ENCODE measurements around the gene SMAGP.
A peak's percentile ranks its signal among the peaks of the same experiment; 100 is the strongest.
"Not testable (repeated sequence)": the region's sequence is repeated elsewhere in the genome, so short reads cannot be mapped to it uniquely, and the experiment has no call there.

Gene SMAGP

DNA sequence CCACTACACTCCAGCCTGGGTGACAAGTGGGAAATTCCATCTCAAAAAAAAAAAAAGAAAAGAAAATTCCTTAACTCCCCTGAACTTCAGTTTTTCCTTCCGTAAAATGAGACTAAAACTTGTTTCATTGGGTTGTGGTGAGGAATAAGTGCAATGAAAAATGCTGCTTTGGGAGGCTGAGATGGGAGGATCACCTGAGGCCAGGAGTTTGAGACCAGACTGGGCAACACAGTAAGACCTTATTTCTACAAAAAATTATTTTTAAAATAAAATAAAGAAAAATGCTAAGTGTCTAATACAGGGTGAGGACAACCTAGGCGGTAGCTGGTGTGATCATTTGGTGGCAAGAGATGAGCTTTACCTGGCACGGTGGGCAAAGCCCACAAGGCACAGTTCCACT is 6.9 kb downstream of the SMAGP start:
- no peak for DNase-seq

- no peak for DNase-seq
Observed at GRCh38 chr12:51262758-51263177, 7.4 kb downstream of the SMAGP start.

- not testable (repeated sequence) for DNase-seq
Observed at GRCh38 chr12:51259600-51259999, 10.6 kb downstream of the SMAGP start.

- DNase-seq: no peak
Observed at GRCh38 chr12:51254536-51254935, 15.7 kb downstream of the SMAGP start.

GRCh38 chr12:51253276-51253675 is 16.9 kb downstream of the SMAGP start:
- DNase-seq: no peak

- no peak for DNase-seq
Observed at GRCh38 chr12:51247523-51248206, 22.6 kb downstream of the SMAGP start.

DNA sequence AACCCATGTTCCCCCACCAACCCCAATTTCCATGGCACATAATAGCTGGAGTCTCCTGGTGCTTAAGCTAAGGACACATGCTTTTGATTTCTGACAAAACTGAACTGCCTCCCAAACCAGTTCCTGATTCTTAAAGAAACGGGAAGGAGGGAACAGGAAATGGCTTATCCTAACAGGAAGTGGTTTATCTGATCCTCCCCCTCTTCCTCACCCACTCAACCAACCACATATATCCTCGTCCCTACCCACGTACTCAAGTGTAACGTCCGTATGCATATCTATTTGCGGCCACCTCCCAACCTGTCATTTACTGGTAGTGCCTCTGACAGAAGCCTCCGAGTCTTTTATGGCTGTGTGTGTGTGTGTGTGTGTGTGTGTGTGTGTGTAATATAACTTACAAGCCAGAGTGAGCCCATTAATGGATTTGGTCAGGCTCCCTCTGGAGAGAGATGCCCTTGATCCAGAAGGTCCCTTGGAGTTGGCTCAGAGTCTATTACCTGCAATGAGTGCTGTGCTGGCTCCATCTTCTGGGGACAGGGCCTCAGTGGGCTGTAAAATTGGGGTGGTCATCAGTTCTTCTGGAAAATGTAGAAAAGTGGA is 23.9 kb downstream of the SMAGP start:
- no peak for DNase-seq

GRCh38 chr12:51245476-51246253 is 24.6 kb downstream of the SMAGP start:
- no peak for DNase-seq

GRCh38 chr12:51244269-51244668 is 25.9 kb downstream of the SMAGP start:
- no peak for DNase-seq

DNA sequence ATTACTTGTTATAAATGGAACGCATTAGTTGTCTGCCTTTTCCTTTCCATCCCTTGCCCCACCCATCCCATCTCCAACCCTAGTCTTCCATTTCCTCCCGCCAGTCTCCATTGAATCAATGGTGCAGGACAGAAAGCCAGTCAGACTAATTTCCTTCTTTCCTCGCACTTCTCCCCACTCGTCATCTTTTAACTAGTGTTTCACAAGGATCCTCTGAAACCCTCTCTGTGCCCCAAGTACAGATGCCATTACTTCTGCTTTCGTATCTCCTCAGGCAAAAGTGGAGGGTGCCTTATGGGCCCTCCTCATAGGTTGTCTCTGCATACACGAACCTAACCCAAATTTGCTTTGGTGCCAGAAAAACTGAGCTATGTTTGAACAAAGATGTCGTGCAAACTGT is 27.3 kb downstream of the SMAGP start:
- no peak for DNase-seq

DNA sequence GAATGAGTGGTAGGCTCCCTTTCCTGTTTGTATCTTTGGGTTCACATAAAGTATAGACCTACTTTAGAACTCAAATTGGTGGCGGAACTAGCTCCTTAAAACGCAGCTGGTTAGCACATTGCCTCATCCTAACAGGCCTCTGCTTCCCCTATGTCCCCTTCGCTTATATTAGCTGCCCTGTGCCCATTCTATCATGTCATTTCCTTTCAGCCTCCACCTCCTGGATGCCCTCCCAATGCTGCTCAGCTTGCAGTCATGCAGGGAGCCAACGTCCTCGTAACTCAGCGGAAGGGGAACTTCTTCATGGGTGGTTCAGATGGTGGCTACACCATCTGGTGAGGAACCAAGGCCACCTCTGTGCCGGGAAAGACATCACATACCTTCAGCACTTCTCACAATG is 28.1 kb downstream of the SMAGP start:
- DNase-seq: no peak

DNA sequence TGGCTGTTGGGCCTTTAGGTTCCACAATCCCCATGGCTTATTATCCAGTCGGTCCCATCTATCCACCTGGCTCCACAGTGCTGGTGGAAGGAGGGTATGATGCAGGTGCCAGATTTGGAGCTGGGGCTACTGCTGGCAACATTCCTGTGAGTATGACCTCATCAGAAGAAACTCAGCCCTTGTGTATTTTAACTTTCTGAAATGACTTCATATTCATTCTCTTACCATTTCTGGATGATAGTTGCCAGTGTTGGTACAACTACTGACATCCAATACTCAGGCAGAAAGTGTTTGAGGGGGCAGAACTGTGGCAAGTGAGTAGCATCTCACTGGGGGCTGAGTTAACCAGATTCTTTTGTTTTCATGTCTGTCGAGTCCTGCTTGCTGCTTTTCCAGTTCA is 29.2 kb downstream of the SMAGP start:
- DNase-seq: no peak

DNA sequence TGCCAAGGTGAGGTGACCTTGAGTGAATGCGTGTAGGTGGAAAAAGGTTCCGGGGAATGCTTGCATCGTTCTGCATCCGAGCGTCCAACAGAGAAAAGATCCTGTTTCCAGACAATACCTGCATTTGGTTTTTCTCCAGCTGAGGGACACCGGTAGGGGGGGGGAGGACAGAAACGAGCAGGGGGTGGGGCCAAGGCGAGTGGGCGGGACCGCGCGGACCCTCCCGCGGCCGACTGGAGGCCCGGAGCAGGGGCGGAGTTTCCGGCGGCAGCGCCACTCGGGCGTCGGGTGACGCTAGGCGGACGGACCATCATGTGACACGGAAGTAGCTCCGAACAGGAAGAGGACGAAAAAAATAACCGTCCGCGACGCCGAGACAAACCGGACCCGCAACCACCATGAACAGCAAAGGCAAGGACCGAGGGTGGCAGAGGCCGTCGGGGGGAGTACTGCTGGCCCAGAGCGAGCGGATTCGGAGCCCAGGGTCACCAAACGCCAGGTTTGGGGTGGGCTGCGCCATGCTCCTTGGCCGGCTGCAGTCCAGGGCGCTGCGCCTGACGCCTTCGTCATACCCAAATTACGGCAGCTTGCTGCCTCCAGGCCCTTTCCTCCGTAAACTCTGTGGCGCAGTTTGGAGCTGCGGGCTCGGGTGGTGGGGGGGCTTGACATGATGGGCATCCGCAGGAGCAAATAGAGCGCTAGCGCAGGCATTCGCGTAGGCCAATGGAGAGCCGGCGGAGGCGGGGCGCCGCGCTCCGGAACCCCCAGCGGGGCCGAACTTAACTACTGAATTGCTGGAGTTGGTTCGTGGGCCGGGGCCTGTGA is 31.5 kb downstream of the SMAGP start, which contains the start of gene DAZAP2:
Gene DAZAP2 (plus strand): TSS at position 317 of the 825 bp plus-strand sequence. CDS start 82 bp downstream, at position 399.
- DNase-seq: peak; percentile 66

DNA sequence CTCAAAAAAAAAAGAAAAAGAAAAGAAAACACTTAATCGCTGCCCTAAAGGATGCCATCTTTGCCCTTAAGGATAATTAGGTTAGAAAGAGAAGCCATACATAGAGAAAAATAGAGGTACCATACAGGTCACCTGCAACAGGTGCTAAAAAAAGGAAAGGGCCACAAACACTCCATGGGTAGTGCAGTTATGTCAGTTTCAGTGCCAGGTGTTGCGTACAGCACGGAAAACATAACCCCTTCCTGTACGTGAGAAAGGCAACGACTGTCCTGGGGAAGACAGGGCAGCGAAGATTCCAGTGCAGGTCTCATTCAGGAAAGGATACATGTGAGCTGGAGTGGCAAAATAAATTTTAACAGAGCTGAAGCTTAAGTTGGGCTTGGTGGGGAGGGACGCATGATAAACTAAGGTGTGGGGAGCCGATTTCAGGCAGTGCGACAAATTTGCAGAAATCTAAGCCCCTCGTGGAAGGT is 32.1 kb downstream of the SMAGP start:
- DNase-seq: no peak

DNA sequence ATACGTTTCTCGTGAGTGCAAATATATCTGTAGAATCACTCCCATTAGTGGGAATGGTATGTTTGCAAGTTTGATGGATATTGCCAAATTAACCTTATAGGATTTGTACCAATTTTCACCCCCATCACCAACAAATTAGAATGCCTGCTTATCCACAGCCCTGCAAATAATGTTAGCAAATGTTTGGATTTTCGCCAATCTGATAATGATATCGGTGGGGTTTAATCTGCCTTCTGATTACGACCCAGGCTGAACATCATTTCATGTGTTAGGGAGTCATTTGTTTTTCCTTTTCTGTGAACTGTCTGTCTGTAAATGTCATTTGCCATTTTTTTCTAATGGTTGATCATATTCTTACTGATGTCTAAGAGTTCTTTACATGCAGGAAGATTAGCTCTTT is 35.7 kb downstream of the SMAGP start:
- DNase-seq: no peak

GRCh38 chr12:51232642-51233041 is 37.6 kb downstream of the SMAGP start:
- no peak for DNase-seq

GRCh38 chr12:51229116-51229809 is 41.0 kb downstream of the SMAGP start:
- no peak for DNase-seq

DNA sequence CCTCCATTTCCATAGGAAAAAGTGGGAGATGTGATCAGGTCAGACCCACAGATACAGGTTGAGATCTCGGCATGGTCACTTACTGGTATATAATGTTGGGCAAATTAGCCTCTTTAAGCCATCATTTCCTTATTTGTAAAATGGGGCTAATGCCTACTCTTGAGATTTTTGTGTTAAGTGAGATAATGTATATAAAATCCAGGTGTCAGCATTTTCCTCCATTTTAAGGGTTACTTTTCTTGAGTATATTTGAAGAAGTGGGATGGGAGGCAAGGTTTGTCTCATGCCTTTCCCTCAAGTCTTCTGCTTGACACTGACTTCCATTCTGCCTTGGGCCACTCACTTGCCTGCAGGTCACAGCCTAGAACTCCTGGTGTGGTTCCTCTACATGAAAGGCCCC is 42.3 kb downstream of the SMAGP start:
- no peak for DNase-seq

- DNase-seq: not testable (repeated sequence)
Observed at GRCh38 chr12:51227112-51227511, 43.1 kb downstream of the SMAGP start.

GRCh38 chr12:51225771-51226170 is 44.4 kb downstream of the SMAGP start:
- no peak for DNase-seq

DNA sequence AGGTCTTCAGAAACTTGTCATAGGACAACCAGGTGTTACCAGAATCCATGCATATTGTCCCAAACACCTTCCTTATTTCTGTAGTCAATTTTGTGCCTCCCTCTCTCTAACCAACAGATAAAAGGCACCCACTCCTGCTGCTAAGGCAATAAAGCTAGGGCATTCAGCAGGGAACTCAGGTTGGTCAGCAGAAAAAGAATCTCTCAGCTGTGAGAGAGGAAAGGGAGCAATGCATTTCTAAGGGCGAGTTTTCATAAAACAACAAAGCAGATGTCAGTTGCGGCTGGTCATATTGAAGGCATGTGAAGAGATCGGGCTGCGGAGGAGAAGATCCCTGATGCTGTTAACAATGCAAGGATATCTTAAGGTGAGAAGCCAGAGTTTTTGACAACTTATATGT is 45.0 kb downstream of the SMAGP start:
- no peak for DNase-seq

DNA sequence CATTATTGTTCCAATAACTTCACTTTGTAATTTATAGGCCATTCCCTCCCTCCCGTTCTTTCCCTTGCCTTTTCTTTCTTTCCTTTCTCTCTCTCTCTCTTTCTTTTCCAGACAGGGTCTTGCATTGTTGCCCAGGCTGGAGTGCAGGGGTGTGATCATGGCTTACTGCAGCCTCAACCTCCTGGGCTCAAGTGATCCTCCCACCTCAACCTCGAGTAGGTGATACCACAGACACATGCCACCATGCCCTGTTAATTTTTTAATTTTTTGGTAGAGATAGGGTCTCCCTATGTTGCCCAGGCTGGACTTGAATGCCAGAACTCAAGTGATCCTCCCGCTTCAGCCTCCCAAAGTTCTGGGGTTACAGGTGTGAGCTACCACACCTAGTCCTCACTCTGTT is 45.6 kb downstream of the SMAGP start:
- DNase-seq: no peak
